Lower lobe of right lung (tissue), 2 donors: ENCODE measurements around the gene PIK3R3. TPM values are rescaled to one million over a fixed set of nuclear protein-coding genes. Genes with fewer than 3 reads are reported as not detected.

Source experiments
- ATAC-seq, 2 donors: fragments of 200-7000 bp; cut with Tn5 transposase; one replicate each; pipeline ENCODE4 v1.9.1; 2020 to 2022; ENCODE audit warnings: mild to moderate bottlenecking in 2 of 2, moderate library complexity in 2 of 2
- DNase-seq: peaks from one replicate; pipeline ENCODE4 v3.0.0-alpha.2; 2020
- H3K27ac ChIP-seq: fragments of 200-600 bp; one replicate; pipeline ENCODE4 v1.8.0; 2022
- H3K27me3 ChIP-seq: fragments of 200-600 bp; one replicate; pipeline ENCODE4 v1.8.0; 2022; ENCODE audit warnings: low read depth
- H3K36me3 ChIP-seq: fragments of 200-600 bp; one replicate; pipeline ENCODE4 v1.8.0; 2022; ENCODE audit warnings: mild to moderate bottlenecking
- H3K4me1 ChIP-seq: fragments of 200-600 bp; one replicate; pipeline ENCODE4 v1.8.0; 2022
- H3K4me3 ChIP-seq: fragments of 200-600 bp; one replicate; pipeline ENCODE4 v1.8.0; 2022; ENCODE audit warnings: mild to moderate bottlenecking
- H3K9me3 ChIP-seq: fragments of 200-600 bp; one replicate; pipeline ENCODE4 v1.8.0; 2022
- CTCF ChIP-seq: fragments of 200-600 bp; IDR thresholded peaks from one replicate; pipeline ENCODE4 v1.8.0; 2022; ENCODE audit warnings: antibody characterized with exemption, mild to moderate bottlenecking
- intact Hi-C: fragments of 100-400 bp; cut with DNase I; formaldehyde crosslinking; loops from one replicate; pipeline ENCODE4 v1.11.0; 2022
- total RNA-seq: library from RNA; stranded (reverse); fragmentation: NEBNext Ultra II Directional; extraction: Animal tissue kit (Norgen Biotek cat#: 25700); gene quantifications from one replicate; pipeline ENCODE4 v1.2.1, GENCODE V29; 2021
- donor health status: DM: no; HTN: yes; CAD: no; lungs with severe emphysema.

PIK3R3 gene
- total RNA-seq, 1 donor from 2014 or later = 39.2 TPM

- TF ChIP-seq CTCF = no peak
- H3K27ac ChIP-seq = no peak overlapping the region
- peaks cover 19% of the 10 kb centered on the region for H3K36me3 ChIP-seq
- H3K27me3 ChIP-seq = no peaks in the 10 kb centered on the region
- ATAC-seq (peak in 1 of 2 donors; percentile 11), DNase-seq (no peak)
- intact Hi-C loops = loop anchor here (5.0 kb wide), 1 partner anchor 143 kb away; no protein-coding TSS in a partner anchor
- no peaks in the 10 kb centered on the region for H3K9me3 ChIP-seq
- peaks cover 37% of the 10 kb centered on the region for H3K4me1 ChIP-seq
- no peak overlapping the region for H3K4me3 ChIP-seq
Measured at GRCh38 chr1:46039571-46040052, 92.8 kb downstream of the PIK3R3 start.

- H3K4me1 ChIP-seq = peaks cover 24% of the 10 kb centered on the region
- peak; percentile 99 for TF ChIP-seq CTCF
- ATAC-seq = peak; percentile 84 to 86
- peak; percentile 87 for DNase-seq
- H3K9me3 ChIP-seq = no peaks in the 10 kb centered on the region
- H3K36me3 ChIP-seq = peaks cover 12% of the 10 kb centered on the region
- H3K27ac ChIP-seq = no peak overlapping the region
- no peaks in the 10 kb centered on the region for H3K27me3 ChIP-seq
- no peak overlapping the region for H3K4me3 ChIP-seq
- intact Hi-C loops = loop anchor here (5.0 kb wide), 1 partner anchor 145 kb away; no protein-coding TSS in a partner anchor
Measured at GRCh38 chr1:46036894-46037839, 95.3 kb downstream of the PIK3R3 start.

- Histone ChIP-seq H3K9me3 (no peaks in the 10 kb centered on the region), H3K27me3 (no peaks in the 10 kb centered on the region), H3K4me1 (peaks cover 20% of the 10 kb centered on the region), H3K4me3 (no peak overlapping the region), H3K36me3 (peaks cover 33% of the 10 kb centered on the region), H3K27ac (no peak overlapping the region)
- TF ChIP-seq CTCF = no peak
- no peak for DNase-seq
- intact Hi-C loops = loop anchor here (5.0 kb wide), 1 partner anchor 147 kb away; no protein-coding TSS in a partner anchor
- ATAC-seq = no peak
Measured at GRCh38 chr1:46034601-46035516, 97.6 kb downstream of the PIK3R3 start.

- H3K36me3 ChIP-seq = peaks cover 56% of the 10 kb centered on the region
- intact Hi-C loops = no loop called here
- no peaks in the 10 kb centered on the region for H3K27me3 ChIP-seq
- ATAC-seq (no peak), DNase-seq (no peak)
- H3K27ac ChIP-seq = no peak overlapping the region
- no peak overlapping the region for H3K4me3 ChIP-seq
- no peaks in the 10 kb centered on the region for H3K9me3 ChIP-seq
- H3K4me1 ChIP-seq = no peaks in the 10 kb centered on the region
- TF ChIP-seq CTCF = no peak
Measured at GRCh38 chr1:46030876-46031660, 101.4 kb downstream of the PIK3R3 start.
